HG03045 (cell line): ENCODE data around the gene IL9.

ENCODE experiments used
- ATAC-seq: cut with Tn5 transposase; IDR thresholded peaks from one replicate; pipeline ENCODE4 v1.9.1; 2021; ENCODE audit warnings: mild to moderate bottlenecking, moderate library complexity; ENCODE audit not compliant: unreplicated experiment

IL9 gene

GRCh38 chr5:135895474-135896006 is at the start of gene IL9:
Gene IL9 (minus strand): TSS chr5:135895841. CDS start chr5:135895816, 25 bp downstream.
- ATAC-seq, result no peak

- ATAC-seq, result no peak
Measured at GRCh38 chr5:135944967-135945560, 49.4 kb upstream of the IL9 start.

DNA sequence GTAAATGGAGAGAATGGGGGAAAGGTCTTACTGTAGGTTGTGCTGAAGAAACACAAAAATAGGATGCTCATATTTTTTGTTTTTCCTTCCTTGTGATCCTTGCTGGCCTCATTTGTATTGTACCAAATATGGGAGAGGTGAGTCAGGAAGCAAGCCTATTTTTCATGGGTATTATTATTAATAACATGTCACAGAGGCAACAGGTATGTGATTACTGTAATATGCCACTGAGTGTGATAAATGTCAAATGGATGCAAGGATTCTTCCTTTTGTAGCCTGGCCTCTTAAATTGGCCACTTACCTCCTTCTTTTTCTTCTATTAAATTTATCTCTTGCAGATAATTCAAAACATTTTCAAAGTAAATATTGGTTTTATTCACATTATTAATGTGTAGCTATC is 48.9 kb upstream of the IL9 start:
- no peak for ATAC-seq

DNA sequence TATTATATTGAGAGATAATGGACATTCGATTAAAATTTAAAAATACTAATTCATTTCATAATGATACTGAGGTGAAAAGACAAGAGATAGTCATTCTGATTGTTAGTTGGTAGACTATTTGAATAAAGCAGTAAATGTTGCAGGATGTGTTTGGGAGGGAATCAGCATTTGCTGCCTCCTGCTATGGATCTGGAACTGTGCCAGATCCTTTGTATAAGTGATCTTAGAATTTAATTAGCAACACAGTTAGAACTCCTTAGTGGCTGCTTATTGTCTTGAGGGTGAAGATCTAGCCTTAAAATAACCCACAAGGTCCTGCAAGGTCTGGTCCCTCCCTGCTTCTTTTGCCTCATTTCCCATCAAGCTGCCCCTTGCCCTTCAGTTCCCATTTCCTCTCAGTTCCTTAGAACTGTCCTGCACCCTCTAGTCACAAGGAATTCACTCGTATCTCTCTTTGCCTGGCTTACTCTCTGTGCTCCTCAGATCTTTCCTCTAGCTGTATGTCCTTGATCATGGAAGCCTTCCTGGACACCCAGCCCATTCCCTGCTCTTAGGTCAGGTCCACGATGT is 46.6 kb upstream of the IL9 start:
- ATAC-seq, result no peak

- no peak for ATAC-seq
Measured at GRCh38 chr5:135941711-135942110, 46.1 kb upstream of the IL9 start.

DNA sequence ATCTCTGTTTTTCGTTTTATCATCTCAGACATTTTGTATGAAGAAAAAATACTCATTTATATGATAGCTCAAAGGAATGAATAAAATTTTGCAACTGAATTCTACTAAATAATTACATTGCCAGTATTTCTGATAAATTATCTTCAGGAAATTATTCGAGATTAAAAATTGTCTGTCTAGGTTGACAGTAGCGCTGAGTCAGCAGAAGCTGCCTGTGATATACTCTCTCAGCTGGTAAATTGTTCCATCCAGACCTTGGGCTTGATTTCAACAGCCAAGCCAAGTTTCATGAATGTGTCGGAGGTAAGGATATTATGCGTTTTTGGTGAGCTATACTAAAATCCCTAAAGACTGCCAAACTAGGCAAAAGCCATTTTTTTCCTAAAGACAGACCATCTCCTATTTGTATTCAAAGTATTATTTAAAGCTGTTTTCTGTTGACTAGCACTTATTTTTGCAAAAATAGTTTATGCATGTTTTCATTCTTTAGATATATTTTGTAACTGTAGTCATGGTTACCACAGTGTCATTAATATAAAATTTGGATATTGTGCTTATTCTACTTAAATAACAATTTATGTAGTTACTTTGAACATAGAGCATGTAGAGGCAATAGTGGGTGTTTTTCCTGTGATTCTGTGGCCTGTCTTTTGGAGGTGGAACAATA is 41.7 kb upstream of the IL9 start:
- no peak for ATAC-seq

DNA sequence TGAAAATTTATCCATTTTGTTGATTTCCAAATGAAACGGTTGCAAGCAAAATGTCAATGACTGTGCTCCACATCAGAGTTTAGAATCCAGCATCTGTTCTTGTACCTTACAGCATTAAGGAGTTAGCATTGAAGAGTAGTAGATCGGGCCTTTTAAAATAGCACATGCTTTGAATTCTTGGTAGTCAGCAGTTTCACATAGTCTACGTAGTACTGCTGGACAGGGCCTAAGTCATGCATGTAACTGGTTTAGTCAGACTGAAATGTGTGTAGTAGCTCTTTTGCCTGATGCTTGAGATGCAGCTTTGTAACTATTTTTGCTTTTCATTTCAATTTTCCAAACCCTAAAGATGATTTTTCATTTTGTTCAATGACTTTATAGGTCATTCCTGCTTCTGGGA is 39.3 kb upstream of the IL9 start:
- ATAC-seq, result no peak

DNA sequence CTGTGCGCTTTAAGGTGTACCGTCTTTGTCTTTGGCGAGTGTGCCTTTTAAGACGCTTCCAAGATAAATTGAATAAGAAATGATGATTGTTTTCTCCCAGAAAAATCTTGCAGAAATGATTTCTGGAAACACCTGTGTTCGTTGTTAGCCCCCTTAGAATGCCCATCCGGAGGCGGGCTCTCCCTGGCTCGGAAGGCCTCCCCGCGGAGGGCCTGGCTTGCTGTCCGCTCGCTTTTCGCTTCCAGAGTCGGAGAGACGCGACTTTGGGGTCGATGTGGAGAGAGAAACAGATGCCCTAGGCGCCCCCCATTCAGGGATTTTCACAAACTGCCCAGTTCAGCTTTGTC is 35.3 kb upstream of the IL9 start:
- no peak for ATAC-seq

GRCh38 chr5:135930029-135930948 is 34.6 kb upstream of the IL9 start:
- no peak for ATAC-seq

DNA sequence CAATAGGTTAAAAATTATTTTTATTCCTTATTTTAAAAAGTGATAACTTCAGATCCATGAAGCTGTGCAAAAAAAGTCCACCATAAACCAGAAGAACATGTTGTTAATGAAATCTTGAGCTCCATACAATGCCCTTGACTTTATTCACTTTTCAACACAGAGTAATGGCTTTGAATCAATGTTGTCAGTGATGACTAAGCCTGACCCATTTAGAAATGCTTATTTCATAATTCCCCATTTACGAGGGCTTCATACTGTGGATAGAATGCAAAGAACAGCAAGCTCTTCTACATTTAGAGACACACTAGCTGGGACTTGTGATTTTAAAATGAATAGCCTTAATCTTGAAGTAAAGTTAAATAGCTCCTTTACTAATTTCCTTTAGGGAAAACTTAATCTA is 25.7 kb upstream of the IL9 start:
- no peak for ATAC-seq

DNA sequence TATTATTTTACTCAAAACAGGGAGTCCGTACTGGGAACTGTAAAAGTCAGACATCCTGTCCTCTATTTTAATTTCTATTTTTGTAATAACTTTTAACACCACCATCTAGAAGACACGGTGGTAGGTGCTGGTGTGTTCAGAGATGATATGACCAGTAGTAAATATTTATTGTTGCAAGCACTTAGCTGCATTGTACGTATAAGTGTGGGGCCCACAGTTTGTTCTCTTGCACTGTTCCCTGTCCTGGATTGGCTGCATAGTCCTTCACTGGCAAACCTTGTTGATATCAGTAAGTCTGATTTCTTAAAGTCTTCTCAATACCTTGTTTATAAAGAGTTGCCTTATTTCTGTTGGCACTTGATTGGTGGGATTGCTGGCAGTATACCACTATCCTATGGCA is 24.6 kb upstream of the IL9 start:
- no peak for ATAC-seq

- no peak for ATAC-seq
Measured at GRCh38 chr5:135916638-135917263, 21.1 kb upstream of the IL9 start.

- ATAC-seq, result no peak
Measured at GRCh38 chr5:135915466-135916001, 19.9 kb upstream of the IL9 start.

DNA sequence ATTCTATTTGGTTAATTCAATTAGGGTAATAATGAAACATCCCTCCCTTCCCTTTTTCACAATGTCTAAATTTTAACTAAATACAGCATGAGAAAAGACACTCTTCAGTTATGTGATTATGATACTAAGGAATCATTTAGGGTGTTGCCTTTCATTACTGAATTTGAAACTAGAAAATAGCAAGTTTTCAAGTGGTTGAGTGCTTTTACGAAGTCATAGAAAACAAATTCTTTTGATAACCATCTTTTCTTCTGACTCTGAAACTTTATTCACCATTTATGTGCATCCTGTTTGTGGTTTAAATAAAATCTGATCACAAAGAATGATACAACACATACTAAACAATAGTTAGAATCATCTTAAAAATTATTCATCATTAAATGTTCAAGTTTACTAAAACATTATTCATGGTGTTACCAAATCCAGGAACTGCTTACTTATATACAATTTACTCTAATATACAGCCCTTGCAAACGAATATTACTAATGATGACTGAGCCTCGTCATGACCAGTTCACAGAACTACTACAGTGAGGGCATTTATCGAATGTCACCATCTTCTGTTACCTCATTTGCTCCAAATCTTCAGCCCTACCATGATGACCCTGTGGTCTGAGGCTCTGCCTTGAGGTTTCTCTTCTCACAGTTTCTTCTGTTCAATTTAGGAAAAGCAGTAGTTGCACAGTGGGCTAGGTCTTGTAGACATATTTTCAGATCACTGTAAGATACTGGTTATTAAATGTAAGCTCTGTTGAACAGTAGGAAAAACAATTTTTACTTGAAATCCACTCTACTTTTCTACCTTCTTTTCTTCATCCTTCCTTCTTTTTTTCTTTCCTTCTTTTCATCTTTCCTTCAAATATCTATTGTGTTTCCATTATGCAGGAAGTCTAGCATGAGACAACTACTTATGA is 18.3 kb upstream of the IL9 start:
- no peak for ATAC-seq

GRCh38 chr5:135905144-135905543 is 9.5 kb upstream of the IL9 start:
- ATAC-seq, result no peak

GRCh38 chr5:135901633-135902032 is 6.0 kb upstream of the IL9 start:
- ATAC-seq, result no peak

DNA sequence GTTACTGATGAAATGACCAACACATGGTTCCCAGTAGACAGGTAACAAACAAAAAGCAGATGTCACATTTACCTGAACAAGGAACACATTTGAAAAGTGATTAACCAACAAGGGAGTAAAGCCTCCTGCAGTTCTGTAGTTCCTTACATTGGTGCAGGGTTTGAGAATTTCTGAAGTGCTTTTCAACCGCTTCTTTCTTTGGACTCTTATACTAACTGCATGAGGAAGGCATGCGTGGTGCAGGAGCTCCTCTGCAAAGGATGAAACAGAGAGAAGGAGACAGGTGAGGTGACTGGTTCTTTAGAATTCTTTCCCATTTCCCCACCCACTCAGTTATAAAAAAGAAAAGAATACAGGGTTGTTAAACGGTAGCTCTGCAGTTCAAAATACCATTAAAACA is 4.6 kb upstream of the IL9 start:
- no peak for ATAC-seq

- no peak for ATAC-seq
Measured at GRCh38 chr5:135898651-135899050, 3.0 kb upstream of the IL9 start.

- no peak for ATAC-seq
Measured at GRCh38 chr5:135894789-135895188, 852 bp downstream of the IL9 start.

DNA sequence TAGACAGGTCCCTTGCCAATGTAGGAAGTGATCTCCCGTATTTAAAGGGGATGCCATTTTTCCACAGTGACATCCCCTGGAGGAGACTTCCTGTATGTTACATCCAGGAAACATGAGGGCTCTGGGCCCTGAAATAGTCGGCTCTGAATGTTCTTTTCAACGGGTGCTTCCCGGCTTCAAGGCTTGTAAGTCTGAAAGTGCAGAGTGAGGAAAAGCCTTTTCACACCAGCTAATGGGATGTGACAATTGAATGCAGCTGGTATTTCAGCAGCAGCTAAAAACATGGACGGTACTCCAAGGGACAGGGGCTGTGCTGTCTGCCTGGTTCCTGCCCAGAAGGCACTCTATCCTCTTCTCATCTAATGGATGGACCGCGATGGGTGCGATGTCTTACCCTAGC is 1.4 kb downstream of the IL9 start:
- ATAC-seq, result no peak
